Stimulated activated CD4-positive, alpha-beta T cell treated with anti-CD3 and anti-CD28 coated beads, TNF-alpha, amount 100 ng/mL, for 24 hours (primary cell): ENCODE measurements around the gene PHLDA3.

ENCODE experiments used
- DNase-seq, 3 experiments: peaks; one replicate each; pipeline ENCODE4 v3.0.0-alpha.2; 2020; ENCODE audit warnings: low read depth in 3 of 3

PHLDA3 gene

GRCh38 chr1:201463071-201463552, 5.9 kb downstream of the PHLDA3 start:
- no peak for DNase-seq

GRCh38 chr1:201461645-201462441, 7.1 kb downstream of the PHLDA3 start:
- no peak for DNase-seq

- no peak for DNase-seq
These were observed 8.0 kb downstream of the PHLDA3 start for GRCh38 chr1:201460814-201461644.

- DNase-seq = no peak
These were observed 9.2 kb downstream of the PHLDA3 start for GRCh38 chr1:201459775-201460174.

GRCh38 chr1:201459052-201459451, 9.9 kb downstream of the PHLDA3 start:
- DNase-seq = no peak

- no peak for DNase-seq
These were observed 11.5 kb downstream of the PHLDA3 start for GRCh38 chr1:201457508-201457960.

- no peak for DNase-seq
These were observed 12.3 kb downstream of the PHLDA3 start for GRCh38 chr1:201456499-201457309.

- no peak for DNase-seq
These were observed 13.9 kb downstream of the PHLDA3 start for GRCh38 chr1:201455098-201455497.

- no peak for DNase-seq
These were observed 14.4 kb downstream of the PHLDA3 start for GRCh38 chr1:201454608-201455007.

GRCh38 chr1:201452866-201453265, 16.1 kb downstream of the PHLDA3 start:
- DNase-seq = no peak

- DNase-seq = no peak
These were observed 18.2 kb downstream of the PHLDA3 start for GRCh38 chr1:201450721-201451291.

GRCh38 chr1:201448990-201449389, 20.0 kb downstream of the PHLDA3 start:
- no peak for DNase-seq

- DNase-seq = peak; percentile 19 to 66 (median 35)
These were observed 20.8 kb downstream of the PHLDA3 start for GRCh38 chr1:201447903-201448871.

- DNase-seq = no peak
These were observed 23.7 kb downstream of the PHLDA3 start for GRCh38 chr1:201445310-201445709.

- no peak for DNase-seq
These were observed 24.2 kb downstream of the PHLDA3 start for GRCh38 chr1:201444792-201445191.

- DNase-seq = no peak
These were observed 25.2 kb downstream of the PHLDA3 start for GRCh38 chr1:201443747-201444146.

- no peak for DNase-seq
These were observed 32.0 kb downstream of the PHLDA3 start for GRCh38 chr1:201436969-201437368.

GRCh38 chr1:201436393-201436792, 32.6 kb downstream of the PHLDA3 start:
- DNase-seq = no peak

GRCh38 chr1:201434266-201434665, 34.7 kb downstream of the PHLDA3 start:
- no peak for DNase-seq

- DNase-seq = no peak
These were observed 35.4 kb downstream of the PHLDA3 start for GRCh38 chr1:201433609-201434008.
